A673 (cell line): ENCODE results near the gene CST5. TPM values are rescaled to one million over a fixed set of nuclear protein-coding genes. Genes with fewer than 3 reads are reported as not detected.

ENCODE experiments used
- BruUV-seq: library from RNA; stranded (reverse); fragments of 400-500 nt; replicated peaks from 2 replicates; lab custom pipeline; 2021; lab: Mats Ljungman, UMichigan
- CTCF ChIA-PET: fragments of 300-600 bp; sonication (Branson Sonifier 250); formaldehyde crosslinking; loops from one replicate; lab custom pipeline; 2022; ENCODE audit warnings: antibody characterized with exemption; lab: Charles Lee
- POLR2A ChIA-PET: fragments of 300-600 bp; sonication (Branson Sonifier 250); formaldehyde crosslinking; loops from one replicate; lab custom pipeline; 2022; ENCODE audit warnings: antibody characterized with exemption; ENCODE audit not compliant: low non-redundant PET; lab: Charles Lee
- DNase-seq: peaks from one replicate; pipeline ENCODE4 v3.0.0-alpha.2; 2015; ENCODE audit warnings: low spot score
- H3K27ac ChIP-seq: fragments of 200-600 bp; sonication (generic); 2 replicates; pipeline ENCODE4 v1.5.1; 2016; ENCODE audit warnings: mixed run types, low read depth, mild to moderate bottlenecking, mixed read lengths, antibody characterized with exemption, low read length; ENCODE audit not compliant: poor library complexity, severe bottlenecking
- H3K27me3 ChIP-seq: fragments of 200-600 bp; sonication (generic); replicated peaks from 2 replicates; pipeline ENCODE4 v1.6.1; 2017; ENCODE audit warnings: mixed run types, low read depth, mild to moderate bottlenecking, mixed read lengths, antibody characterized with exemption, low read length; ENCODE audit not compliant: insufficient read depth, poor library complexity
- H3K36me3 ChIP-seq: fragments of 200-600 bp; sonication (generic); 2 replicates; pipeline ENCODE4 v1.6.1; 2016; ENCODE audit warnings: mixed run types, mild to moderate bottlenecking, mixed read lengths, antibody characterized with exemption, low read length; ENCODE audit not compliant: insufficient read depth, poor library complexity, severe bottlenecking
- H3K4me1 ChIP-seq: fragments of 200-600 bp; sonication (generic); 2 replicates; pipeline ENCODE4 v1.6.1; 2017; ENCODE audit warnings: mixed run types, mild to moderate bottlenecking, mixed read lengths, antibody characterized with exemption, low read length; ENCODE audit not compliant: insufficient read depth, poor library complexity, severe bottlenecking
- H3K4me3 ChIP-seq: fragments of 200-600 bp; sonication (generic); 2 replicates; pipeline ENCODE4 v1.5.1; 2016; ENCODE audit warnings: low read depth, mixed run types, mild to moderate bottlenecking, mixed read lengths, low read length; ENCODE audit not compliant: poor library complexity, severe bottlenecking
- H3K9me3 ChIP-seq: fragments of 200-600 bp; sonication (generic); 2 replicates; pipeline ENCODE4 v1.6.1; 2016; ENCODE audit warnings: mixed run types, low read depth, mild to moderate bottlenecking, mixed read lengths, antibody characterized with exemption, low read length; ENCODE audit not compliant: poor library complexity, severe bottlenecking
- CTCF ChIP-seq: fragments of 300-800, 200-600 bp; sonication (generic); conservative IDR thresholded peaks from 2 replicates; pipeline ENCODE4 v1.5.1; 2017; ENCODE audit warnings: low read depth, mild to moderate bottlenecking, antibody characterized with exemption, low read length, moderate library complexity, mixed read lengths
- EZH2 ChIP-seq: fragments of 200-600 bp; sonication (generic); IDR thresholded peaks from 2 replicates; pipeline ENCODE4 v1.6.1; 2017; ENCODE audit warnings: borderline replicate concordance, low read depth, mild to moderate bottlenecking, mixed read lengths, antibody characterized with exemption, low read length; ENCODE audit not compliant: poor library complexity, severe bottlenecking
- intact Hi-C: fragments of 100-400 bp; cut with micrococcal nuclease; formaldehyde crosslinking; loops from one replicate; pipeline ENCODE4 v1.10.0; 2022; ENCODE audit not compliant: unreplicated experiment
- total RNA-seq: library from RNA; stranded (reverse); gene quantifications from 2 replicates; pipeline ENCODE4 v1.2.3, GENCODE V29; 2021

The CST5 gene
- total RNA-seq, 1 experiment from 2014 or later = not detected

- Histone ChIP-seq H3K27me3 (peaks cover 27% of the 10 kb centered on the region), H3K9me3 (no peaks in the 10 kb centered on the region), H3K4me3 (no peak overlapping the region), H3K36me3 (no peaks in the 10 kb centered on the region), H3K4me1 (no peaks in the 10 kb centered on the region), H3K27ac (no peak overlapping the region)
- no TSS peak for BruUV-seq
- intact Hi-C loops = no loop called here
- POLR2A ChIA-PET = no interaction called here
- DNase-seq = no peak
- CTCF ChIA-PET = no interaction called here
- TF ChIP-seq EZH2 (no peak), CTCF (no peak)
Observed at GRCh38 chr20:23872065-23872464, 7.5 kb downstream of the CST5 start.

DNA sequence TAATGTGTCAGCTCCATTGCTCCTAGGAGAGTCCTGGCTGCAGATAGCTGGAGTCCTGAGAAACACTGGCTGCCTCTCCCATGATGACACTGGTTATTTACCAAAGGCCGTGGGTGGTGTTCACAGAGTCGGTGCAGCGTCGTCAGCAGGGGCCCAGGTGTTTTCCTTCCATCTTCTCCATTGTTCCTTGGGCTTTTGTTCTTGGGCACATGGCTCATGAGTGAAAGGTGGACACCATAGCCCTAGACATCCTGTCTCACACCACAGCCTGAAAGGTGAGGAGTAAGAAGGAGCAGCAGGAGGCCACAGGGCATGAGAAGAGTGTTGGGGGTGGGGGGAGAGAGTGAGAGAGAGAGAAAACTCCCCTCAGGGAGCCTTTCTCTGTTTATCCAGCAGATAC is 9.1 kb downstream of the CST5 start:
- TF ChIP-seq EZH2 (no peak), CTCF (no peak)
- H3K27ac ChIP-seq = no peak overlapping the region
- CTCF ChIA-PET = no interaction called here

GRCh38 chr20:23869520-23869919 is 10.0 kb downstream of the CST5 start:
- Histone ChIP-seq H3K36me3 (no peaks in the 10 kb centered on the region), H3K4me3 (no peak overlapping the region), H3K9me3 (no peaks in the 10 kb centered on the region), H3K27ac (no peak overlapping the region), H3K27me3 (peaks cover 37% of the 10 kb centered on the region), H3K4me1 (no peaks in the 10 kb centered on the region)
- BruUV-seq = no TSS peak
- DNase-seq = no peak
- ChIA-PET CTCF (no interaction called here), POLR2A (no interaction called here)
- intact Hi-C loops = no loop called here
- no peak for TF ChIP-seq EZH2
- no peak for TF ChIP-seq CTCF

More for the DNA sequence above, 9.1 kb downstream of the CST5 start:
- intact Hi-C loops = no loop called here
- no peaks in the 10 kb centered on the region for H3K4me1 ChIP-seq
- POLR2A ChIA-PET = no interaction called here
- no peaks in the 10 kb centered on the region for H3K9me3 ChIP-seq
- peaks cover 37% of the 10 kb centered on the region for H3K27me3 ChIP-seq
- H3K4me3 ChIP-seq = no peak overlapping the region
- BruUV-seq = no TSS peak
- no peak for DNase-seq
- no peaks in the 10 kb centered on the region for H3K36me3 ChIP-seq
